Measurements from ENCODE around the gene PRR7.
A peak's percentile ranks its signal among the peaks of the same experiment; 100 is the strongest.

The PRR7 gene

DNA sequence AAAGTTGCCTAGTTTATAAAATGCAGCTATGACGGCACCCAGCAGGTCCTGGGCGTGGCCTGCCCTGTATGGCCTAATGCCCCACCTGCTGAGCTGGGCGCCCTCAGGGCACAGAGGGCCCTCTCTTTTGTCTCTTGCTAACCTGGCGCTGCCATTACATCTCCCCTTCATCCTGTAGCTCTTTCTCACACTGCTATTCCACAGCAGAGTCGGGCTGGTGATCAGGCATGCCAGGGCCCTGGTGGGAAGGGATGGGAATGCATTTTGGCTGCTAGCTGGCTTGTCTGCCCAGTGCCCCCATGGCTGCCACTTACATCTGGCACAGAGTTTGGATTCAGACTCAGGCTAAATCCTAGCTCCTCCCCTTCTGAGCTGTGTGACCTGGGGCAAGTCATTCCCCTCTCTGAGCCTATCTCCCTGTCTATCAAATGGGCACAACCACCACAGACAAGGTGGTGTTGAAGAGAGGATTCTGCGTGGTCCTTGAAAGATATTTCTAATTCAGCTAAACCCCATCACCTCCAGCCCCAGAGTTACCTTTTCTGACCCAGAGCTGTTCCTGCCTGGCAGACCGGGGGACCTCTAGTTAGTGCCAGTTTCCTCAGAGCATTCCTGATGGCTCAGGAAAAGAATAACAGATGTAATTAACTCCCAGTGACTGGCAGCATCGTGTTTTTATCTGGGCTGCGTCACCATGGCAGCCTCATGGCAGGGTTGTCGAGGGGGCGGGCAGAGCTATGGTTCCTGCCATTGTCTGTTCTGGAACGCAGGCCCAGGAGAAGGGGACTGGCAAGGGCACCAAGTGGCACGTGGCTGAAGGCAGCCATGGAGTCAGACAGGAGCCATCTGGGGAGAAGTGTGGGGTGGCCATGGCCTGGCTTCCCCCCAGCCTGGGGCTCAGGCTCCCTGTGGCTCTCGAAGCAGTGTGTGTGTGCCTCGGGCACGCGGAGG is 6.3 kb downstream of the PRR7 start:
- DNase-seq (ENCODE audit: low read depth): no peak

DNA sequence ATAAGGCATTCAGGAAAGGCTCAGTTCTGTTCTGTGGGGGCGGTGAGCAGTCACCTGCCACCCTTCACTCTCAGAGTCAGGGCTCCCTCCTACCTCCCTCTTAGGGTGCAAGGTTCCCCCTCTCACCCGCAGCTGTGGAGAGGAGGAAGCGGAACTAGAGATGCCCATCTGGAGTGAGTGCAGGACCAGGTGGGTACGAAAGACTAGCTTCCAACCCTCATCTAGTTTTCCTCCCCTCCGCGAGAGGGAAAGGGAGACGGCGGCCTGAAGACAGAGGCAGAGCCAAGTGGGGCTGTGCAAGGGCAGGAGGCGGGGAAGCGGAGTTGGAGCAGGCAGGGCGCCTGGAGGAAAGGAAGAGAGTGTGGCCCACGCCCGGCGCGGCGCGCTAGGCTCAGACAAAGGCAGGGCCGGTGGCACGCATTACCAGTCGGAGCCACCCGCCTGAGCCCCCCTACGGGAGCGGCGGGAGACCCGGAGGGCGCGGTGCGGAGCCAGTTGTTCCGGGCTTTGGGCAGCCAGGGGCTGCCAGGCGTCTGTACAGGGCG is 7.3 kb downstream of the PRR7 start:
- no peak for DNase-seq (ENCODE audit: low read depth)

DNA sequence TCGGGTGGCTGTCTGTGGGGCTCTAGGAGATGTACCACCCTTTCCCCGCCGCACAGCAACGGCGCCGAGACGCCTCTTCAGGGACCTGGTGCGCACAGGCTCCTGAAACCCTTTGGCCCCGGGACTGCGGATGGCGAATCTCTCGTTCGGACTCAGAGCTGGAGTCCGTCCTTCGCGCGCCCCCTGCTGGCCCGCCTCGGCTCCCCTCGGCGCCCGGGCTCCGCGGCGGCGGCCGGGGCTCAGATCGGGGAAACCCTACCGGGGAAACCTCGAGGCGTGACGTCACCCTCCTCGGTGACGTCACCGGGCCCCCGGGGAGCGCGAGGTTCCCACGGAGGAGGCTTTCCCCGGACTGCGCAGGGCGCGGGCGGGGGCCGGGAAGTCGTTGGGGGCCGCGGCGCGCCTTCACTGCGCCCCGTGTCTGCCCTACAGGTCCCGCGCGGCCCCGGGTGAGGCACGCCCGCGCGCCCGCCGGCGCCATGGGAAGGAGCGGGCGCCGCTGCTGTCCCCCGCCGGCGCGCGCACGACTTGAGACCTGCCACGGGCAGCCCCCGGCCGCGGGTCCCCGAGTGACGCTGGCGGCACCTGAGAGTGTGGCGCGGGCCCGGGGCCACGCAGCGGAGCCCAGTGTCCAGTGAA is 7.9 kb downstream of the PRR7 start:
- DNase-seq (ENCODE audit: low read depth): peak; percentile 93

DNA sequence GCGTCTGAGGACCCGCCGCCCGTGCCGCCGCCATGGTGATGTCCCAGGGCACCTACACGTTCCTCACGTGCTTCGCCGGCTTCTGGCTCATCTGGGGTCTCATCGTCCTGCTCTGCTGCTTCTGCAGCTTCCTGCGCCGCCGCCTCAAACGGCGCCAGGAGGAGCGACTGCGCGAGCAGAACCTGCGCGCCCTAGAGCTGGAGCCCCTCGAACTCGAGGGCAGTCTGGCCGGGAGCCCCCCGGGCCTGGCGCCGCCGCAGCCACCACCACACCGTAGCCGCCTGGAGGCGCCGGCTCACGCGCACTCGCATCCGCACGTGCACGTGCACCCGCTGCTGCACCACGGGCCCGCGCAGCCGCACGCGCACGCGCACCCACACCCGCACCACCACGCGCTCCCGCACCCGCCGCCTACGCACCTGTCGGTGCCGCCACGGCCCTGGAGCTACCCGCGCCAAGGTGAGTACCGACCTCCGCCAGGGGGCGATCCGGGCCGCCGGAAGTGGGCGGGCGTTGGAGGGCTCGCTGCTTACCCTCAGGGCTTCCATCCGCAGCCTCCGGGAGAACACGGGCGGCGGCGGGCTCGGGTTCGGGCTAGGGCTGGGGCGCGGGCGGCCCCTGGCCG is 8.5 kb downstream of the PRR7 start:
- peak; percentile 89 for DNase-seq (ENCODE audit: low read depth)

DNA sequence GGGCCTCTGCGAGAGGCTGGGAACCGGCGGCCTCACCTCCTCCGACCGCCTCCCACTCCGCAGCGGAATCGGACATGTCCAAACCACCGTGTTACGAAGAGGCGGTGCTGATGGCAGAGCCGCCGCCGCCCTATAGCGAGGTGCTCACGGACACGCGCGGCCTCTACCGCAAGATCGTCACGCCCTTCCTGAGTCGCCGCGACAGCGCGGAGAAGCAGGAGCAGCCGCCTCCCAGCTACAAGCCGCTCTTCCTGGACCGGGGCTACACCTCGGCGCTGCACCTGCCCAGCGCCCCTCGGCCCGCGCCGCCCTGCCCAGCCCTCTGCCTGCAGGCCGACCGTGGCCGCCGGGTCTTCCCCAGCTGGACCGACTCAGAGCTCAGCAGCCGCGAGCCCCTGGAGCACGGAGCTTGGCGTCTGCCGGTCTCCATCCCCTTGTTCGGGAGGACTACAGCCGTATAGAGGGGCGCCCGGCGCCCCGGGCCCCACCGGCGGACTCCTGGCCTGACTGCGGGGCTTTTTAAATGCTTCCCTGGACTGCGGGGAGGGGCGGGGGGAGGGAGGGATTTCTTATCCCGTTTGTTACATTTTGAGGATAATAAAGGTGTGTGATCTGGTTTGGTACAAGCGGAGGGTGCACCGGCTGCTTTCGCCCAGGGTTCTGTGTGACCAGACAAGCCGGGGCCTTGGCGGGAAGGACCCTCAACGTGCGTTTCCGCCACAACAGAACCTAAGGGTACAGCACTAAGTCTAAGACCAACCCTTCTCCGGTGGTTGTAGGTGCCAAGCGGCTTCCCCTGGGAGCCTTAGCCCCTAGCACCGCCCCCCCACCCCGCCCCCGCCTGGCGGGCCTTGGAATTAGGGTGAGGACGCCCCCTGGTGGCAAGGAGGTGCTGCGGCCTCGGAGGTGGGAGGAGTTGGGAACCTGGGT is 9.3 kb downstream of the PRR7 start:
- DNase-seq (ENCODE audit: low read depth): peak; percentile 94

DNA sequence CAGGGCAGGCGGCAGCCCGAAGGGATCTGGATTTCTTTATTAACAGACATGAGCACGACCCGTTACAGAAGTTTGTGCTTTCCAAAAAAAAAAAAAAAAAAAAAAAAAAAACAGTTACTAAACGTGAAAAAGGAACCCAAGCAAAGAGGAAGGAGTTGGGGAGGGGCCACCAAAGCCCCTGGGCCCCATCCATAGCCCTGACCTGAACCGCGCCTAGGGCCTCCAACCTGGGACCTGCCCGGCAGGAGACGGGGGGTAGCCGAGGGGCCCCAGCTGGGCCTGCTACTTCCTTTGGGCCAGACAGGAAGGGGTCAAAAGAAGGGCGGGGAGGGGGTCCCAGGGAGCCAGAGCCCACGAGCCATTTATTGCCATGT is 10.0 kb downstream of the PRR7 start:
- no peak for DNase-seq (ENCODE audit: low read depth)

DNA sequence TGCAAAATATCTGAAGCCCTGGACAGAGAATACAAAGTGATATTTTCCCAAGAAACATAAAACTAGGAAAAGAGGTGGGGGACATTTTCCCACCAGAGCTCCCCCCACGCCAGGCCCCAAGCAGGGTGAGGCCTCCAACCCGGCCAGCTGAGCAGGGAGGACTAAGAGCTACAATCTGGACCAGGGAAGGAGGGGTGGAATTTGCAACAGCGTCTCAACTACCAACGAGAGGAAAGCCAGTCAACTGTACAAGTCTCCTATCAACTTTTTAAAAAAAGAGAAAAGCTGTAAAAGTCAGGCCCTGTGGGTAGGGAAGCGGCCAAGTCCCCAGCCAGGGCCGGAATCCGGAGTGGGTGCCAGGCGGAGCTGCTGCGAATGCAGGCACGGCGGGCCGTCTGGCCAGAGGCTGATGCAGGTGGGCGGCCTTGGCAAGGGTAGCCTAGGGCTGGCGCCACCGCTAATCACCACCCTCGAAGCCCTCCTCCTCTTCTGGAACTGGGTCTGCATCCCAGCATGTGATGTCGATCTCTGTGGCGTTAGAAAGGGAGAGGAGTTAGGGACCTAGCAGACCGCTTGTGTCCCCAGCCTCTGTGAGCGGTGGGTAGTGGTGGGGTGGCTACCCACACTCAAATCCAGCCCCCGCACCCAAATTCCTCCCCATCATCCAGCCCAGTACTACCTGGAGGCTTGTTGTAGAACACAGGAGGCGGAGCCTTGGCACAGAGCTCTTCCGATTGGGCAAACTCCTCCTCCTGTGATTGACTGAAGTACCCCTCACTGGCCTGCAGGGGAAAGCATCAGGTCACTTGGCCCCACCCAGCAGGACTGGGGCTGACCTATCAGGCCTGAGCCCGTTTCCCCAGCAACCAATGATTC is 10.6 kb downstream of the PRR7 start:
- no peak for DNase-seq (ENCODE audit: low read depth)

DNA sequence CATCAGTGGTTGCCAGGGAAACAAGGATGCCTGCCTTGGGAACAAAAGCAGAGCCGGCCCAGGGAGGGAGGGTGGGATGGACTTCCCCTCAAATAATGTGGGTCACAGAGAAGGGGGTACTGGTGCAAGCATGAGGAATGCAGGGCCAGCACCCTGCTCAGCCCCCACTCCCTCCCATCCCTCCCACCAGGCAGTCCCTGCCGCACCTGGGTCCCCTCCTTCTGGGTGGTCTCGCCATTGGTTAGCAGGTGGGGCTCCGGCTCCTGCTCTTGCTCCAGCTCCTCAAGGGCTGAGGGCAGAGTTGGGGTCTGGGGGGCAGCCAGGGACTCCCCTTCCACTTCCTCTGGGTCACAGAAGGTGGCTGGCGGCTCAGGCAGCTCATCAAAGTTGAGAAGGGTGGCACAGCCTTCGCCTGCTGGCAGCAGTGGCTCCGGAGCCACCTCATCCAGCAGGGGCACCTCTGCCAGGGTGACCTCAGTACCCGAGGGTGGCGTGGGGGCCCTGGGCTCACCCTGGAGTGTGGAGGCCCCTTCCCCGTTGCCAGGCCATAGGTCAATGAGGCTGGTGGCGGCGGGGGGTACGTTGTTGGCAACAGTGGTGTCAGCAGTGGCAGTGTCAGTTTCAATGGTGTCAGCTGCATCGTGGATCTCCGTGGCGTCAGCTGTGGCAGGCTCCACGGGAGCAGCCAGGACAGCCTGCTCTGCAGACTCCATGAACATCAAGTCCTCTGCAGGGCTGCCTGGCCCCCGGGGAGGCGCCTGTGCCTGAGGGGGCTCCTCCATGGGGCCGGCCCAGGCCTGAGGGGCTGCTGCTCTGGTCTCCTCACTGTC is 11.5 kb downstream of the PRR7 start:
- no peak for DNase-seq (ENCODE audit: low read depth)

DNA sequence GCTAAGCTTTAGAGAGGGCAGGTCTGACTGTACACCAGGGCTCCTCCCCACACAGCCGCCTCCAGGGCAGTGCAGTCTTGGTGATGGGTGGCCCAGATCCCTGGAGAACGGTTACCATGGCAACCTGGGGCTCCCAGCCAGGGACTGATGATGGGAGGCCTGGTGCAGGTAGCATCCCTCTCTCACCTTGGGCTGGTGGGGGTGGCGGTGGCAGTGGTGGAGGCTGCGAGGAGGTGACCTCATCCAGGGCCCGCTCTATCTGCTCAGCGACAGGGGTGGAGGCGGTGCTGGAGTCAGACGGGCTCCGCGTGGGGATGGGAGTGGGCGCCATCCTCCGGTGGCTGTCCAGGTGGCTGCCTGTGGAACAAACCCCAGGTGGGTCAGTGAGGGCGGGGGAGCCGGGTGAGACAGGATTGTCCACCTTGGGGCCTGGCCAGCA is 12.3 kb downstream of the PRR7 start:
- DNase-seq (ENCODE audit: low read depth): no peak

DNA sequence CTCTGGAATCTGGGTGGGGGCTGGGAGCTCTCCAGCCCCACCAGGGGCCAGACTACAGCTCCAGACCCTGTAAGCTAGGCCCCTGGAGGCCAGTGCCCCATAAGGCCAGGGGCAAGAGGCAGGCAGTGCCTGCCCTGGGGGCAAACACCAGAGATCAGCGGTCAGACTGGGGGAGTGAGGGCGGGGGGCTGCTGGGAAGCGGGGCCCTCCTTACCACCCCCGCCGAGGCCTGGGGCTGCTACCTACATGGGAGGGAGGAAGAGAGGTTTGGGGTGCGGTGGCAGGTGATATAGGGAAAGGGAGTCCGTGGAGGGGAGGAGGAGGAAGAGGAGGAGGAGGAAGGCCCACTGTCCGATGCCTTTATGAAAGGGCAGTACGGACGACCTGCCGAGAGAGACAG is 12.7 kb downstream of the PRR7 start:
- no peak for DNase-seq (ENCODE audit: low read depth)

DNA sequence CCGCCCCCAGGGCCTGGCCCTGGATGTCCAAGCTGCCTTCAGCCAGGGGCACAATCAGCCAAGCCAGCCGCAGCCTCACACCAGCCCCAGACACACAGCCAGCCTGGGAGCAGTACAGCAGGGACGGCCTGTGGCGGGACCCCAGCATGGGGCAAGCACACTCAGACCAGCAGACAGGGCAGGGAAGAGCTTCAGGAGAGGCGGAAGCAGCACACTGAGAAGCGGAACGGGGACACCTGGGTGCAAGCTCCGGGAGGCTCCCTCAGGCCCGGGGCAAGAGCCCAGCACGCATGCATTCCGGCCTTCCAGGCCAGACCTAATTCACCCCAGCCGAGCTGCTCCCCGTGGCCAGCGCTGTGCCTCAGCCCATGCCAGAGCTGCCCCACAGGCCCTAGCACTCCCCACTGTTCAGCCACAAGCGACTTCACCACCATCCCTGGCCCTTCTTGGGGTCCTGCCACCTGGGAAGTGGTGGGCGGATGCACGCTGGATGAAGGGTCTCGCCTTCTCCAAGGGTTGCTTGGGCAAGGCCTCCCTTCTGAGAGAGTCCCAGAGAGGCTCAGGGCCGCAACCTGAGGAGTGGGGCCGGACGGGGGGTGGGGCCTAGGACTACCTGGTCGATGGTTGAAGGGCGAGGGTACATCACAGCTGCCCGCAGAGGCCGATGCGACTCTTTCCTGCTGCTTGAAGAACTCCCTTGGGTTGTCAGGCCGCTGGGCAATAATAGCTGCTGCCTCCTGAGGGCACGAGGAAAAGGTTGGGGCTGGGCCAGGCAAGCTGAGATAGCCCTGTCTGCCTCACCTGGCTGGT is 13.4 kb downstream of the PRR7 start:
- DNase-seq (ENCODE audit: low read depth): no peak

DNA sequence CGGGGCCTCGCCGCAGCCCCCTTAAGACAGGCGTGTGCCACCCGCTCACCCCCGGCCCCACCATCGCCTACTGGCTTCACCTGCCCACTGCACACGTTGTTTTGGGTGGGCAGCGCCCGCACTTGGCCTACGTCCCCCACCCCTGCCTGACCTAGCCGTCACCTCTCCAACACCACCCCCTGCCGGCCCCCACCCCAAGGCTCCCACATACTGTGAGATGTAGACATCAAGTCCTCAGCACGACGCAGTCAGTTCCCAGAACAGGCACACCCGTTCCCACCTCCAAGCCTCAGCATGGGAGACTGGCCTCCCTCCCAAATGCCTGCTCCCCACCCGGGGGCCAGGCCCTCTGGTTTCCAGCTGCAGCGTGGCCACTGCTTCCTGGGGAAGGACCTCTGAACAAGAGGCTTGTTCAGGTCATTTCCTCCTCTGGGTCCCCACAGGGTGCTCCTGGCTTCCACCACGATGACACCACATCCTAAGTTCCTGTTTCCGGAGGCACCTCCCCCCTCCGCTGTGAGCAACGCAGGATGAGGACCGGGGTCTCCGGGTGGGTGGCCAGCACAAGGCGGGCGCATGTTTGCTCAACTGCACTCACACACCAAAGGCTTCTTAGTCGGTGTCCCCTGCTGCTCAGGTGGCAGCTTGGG is 15.5 kb downstream of the PRR7 start:
- no peak for DNase-seq (ENCODE audit: low read depth)

DNA sequence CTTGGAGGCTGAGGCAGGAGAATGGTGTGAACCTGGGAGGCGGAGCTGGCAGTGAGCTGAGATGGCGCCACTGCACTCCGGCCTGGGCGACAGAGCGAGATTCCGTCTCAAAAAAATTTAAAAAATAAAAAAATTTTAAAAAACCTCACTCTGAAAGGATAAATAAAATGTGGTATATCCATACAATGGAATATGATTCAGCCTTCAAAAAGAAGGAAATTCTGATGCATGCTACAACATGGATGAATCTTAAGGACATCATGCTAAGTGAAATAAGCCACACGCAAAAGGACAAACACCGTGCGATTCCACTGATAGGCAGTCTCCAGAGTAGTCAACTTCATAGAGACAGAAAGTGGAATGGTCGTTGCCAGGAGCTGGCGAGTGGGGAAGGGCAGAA is 18.4 kb downstream of the PRR7 start:
- DNase-seq (ENCODE audit: low read depth): no peak

DNA sequence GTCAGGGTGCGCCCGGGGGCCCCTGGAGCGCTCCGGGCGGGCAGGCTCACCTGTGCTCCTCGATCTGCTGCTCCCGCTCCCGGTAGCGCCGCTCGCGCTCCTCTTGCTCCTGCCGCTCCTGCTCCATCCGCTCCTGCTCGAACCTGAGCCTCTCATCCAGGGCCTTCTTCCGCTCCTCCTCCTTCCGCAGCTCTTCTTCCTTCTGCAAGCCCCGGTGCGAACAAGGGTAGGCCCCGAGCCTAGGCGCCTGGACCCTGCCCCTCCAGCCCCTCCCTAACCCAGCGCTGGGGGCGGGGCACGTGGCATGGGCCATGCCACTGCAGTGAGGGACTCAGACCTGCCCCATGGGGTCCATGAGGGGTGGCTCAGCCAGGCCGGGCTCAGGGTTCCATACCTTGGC is 20.2 kb downstream of the PRR7 start:
- no peak for DNase-seq (ENCODE audit: low read depth)

DNA sequence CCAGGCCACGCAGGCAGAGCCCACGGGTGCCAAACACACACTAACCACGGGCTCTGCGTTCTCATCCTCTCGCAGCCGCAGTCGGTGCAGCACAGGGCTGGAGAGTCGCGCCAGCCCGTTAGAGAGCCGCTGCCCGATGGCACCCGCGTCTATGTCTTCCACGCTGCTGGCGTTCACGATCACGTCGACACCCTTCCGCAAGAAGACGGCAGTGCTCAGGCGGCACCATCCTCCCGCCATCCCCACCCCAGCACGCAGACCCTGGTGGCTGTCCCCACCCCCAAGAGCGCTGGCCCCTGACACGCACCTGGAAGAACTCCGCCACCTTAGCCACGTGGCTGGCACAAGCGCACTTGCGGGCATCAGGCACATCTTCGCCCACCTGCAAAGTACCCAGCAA is 20.8 kb downstream of the PRR7 start:
- no peak for DNase-seq (ENCODE audit: low read depth)

DNA sequence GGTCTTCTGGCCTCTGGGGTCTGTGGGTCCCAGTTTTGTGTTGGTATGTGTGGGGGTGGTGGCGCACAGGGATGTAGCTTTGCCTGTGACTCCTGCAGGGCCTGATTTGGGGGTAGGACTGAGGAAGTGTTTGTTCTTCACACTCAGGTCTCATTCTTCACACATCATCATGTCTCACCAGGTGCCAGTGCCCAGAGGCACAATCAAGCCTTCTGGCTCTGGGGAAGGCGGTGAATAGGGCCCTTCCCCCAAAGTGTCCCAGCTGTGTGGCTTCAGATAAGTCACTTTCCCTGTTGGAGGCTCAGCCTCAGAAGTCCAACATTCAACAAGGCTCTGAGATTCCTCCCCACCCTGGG is 21.7 kb downstream of the PRR7 start:
- DNase-seq (ENCODE audit: low read depth): no peak

DNA sequence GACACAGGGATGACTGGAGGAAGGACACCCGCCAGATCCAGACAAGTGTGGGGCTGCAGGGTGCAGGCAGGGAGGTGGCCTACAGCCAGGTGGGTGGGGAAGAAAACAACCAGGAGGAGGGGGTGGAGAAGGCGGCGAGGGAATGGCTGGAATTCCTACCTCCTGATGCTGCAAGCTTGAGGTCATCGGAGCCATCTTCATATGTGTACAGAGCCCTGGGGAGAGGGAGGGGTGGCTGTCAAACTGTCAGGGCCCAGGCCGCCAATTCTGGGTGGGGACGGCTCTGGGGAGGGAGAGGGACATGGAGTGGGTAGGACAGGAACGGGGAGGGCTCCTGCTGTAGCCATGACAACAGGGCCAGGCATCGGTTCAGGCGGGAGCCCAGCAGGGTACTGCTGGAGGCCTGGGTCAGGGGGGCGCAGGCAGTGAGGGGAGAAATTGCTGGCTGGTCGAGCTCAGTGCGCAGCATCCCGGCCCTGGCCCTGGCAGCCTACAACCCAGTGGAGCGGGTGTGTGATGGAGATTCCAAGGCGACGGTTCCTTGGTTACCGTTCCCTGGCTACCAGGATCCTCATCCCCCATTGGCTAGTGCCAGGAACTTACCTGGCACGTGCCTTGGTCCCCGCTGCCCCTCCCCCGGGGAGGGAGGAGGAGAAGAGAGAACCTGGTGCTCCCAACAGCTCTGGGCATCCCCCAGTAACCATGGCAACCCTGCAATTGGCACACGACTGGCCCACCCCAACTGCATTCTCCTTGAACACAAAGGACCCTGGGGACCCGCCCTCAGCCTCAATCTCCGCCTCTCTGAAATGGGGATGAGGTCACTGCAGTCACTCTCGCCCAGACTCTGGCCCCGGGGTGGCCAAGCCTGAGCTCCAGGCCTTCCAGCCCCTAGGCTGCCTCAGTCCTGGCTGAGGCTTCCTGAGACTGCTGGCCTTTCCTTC is 22.3 kb downstream of the PRR7 start:
- no peak for DNase-seq (ENCODE audit: low read depth)
